IMR-90 (cell line): ENCODE results near the gene CTSC. TPM values are rescaled to one million over a fixed set of nuclear protein-coding genes. Genes with fewer than 3 reads are reported as not detected.

Experiments used
- ATAC-seq: fragments of 200-7000 bp; cut with Tn5 transposase; 2 replicates; pipeline ENCODE4 v1.9.1; 2020; ENCODE audit warnings: low read depth, mild to moderate bottlenecking, moderate library complexity
- BruUV-seq: library from RNA; stranded (reverse); fragments of 400-500 nt; replicated peaks from 2 replicates; lab custom pipeline; 2021; lab: Mats Ljungman, UMichigan
- CTCF ChIA-PET: fragments of 300-600 bp; formaldehyde crosslinking; extraction: SDS; loops from one replicate; lab custom pipeline; 2021; ENCODE audit warnings: antibody characterized with exemption; lab: Yijun Ruan, JAX
- POLR2A ChIA-PET: fragments of 300-600 bp; sonication (Branson Sonifier 250); formaldehyde crosslinking; loops from one replicate; lab custom pipeline; 2022; ENCODE audit warnings: antibody characterized with exemption; ENCODE audit not compliant: unreplicated experiment; lab: Charles Lee
- DNase-seq: peaks from one replicate; pipeline ENCODE4 v3.0.0; 2013
- H2AFZ ChIP-seq: replicated peaks from 2 replicates; pipeline ENCODE3; 2013; ENCODE audit warnings: low read length, mild to moderate bottlenecking; ENCODE audit not compliant: poor library complexity
- H2AK5ac ChIP-seq: 2 replicates; pipeline ENCODE4 v1.6.1; 2013; ENCODE audit warnings: low read depth, low read length, inconsistent platforms
- H2AK9ac ChIP-seq: replicated peaks from 2 replicates; pipeline ENCODE3; 2013; ENCODE audit warnings: mild to moderate bottlenecking, low read depth, low read length, moderate library complexity; ENCODE audit not compliant: poor library complexity
- H2BK120ac ChIP-seq: 2 replicates; pipeline ENCODE4 v1.6.1; 2013; ENCODE audit warnings: low read depth, low read length, inconsistent platforms
- H2BK15ac ChIP-seq: 3 replicates; pipeline ENCODE4 v1.6.1; 2013; ENCODE audit warnings: low read depth, low read length, inconsistent platforms
- H2BK20ac ChIP-seq: 2 replicates; pipeline ENCODE4 v1.6.1; 2013; ENCODE audit warnings: low read depth, mild to moderate bottlenecking, inconsistent platforms, low read length, moderate library complexity
- H2BK5ac ChIP-seq: 2 replicates; pipeline ENCODE4 v1.6.1; 2013; ENCODE audit warnings: mild to moderate bottlenecking, low read depth, low read length, inconsistent platforms; ENCODE audit not compliant: poor library complexity, severe bottlenecking
- H3K14ac ChIP-seq: replicated peaks from 2 replicates; pipeline ENCODE4 v1.6.1; 2013; ENCODE audit warnings: low read depth, low read length, inconsistent platforms
- H3K18ac ChIP-seq: 2 replicates; pipeline ENCODE4 v1.6.1; 2013; ENCODE audit warnings: low read depth, low read length, control low read depth
- H3K23ac ChIP-seq: 2 replicates; pipeline ENCODE4 v1.6.1; 2013; ENCODE audit warnings: low read depth, low read length, inconsistent platforms
- H3K27ac ChIP-seq: 2 replicates; pipeline ENCODE4 v1.5.1; 2013; ENCODE audit warnings: mild to moderate bottlenecking, control low read depth, low read length; ENCODE audit not compliant: insufficient read depth
- H3K27me3 ChIP-seq: 2 replicates; pipeline ENCODE4 v1.6.1; 2013; ENCODE audit warnings: low read length; ENCODE audit not compliant: control insufficient read depth, insufficient read depth
- H3K36me3 ChIP-seq: 2 replicates; pipeline ENCODE4 v1.6.1; 2013; ENCODE audit warnings: low read length, mixed read lengths; ENCODE audit not compliant: control insufficient read depth, insufficient read depth
- H3K4ac ChIP-seq: 2 replicates; pipeline ENCODE4 v1.6.1; 2013; ENCODE audit warnings: low read depth, low read length, inconsistent platforms
- H3K4me1 ChIP-seq: 2 replicates; pipeline ENCODE4 v1.6.1; 2013; ENCODE audit warnings: low read length, mixed read lengths; ENCODE audit not compliant: control insufficient read depth, insufficient read depth
- H3K4me2 ChIP-seq: 2 replicates; pipeline ENCODE4 v1.6.1; 2013; ENCODE audit warnings: low read depth, mild to moderate bottlenecking, control low read depth, low read length, moderate library complexity
- H3K4me3 ChIP-seq: 2 replicates; pipeline ENCODE4 v1.5.1; 2013; ENCODE audit warnings: low read depth, mild to moderate bottlenecking, control low read depth, low read length, moderate library complexity; ENCODE audit not compliant: insufficient read depth
- H3K56ac ChIP-seq: 2 replicates; pipeline ENCODE4 v1.6.1; 2013; ENCODE audit warnings: low read length, inconsistent platforms; ENCODE audit not compliant: insufficient read depth; ENCODE audit errors: extremely low read depth
- H3K79me1 ChIP-seq, 2 experiments: 2 replicates each; pipeline ENCODE4 v1.6.1; 2013; ENCODE audit warnings: low read length in 2 of 2, inconsistent platforms in 1 of 2, low read depth in 1 of 2
- H3K9ac ChIP-seq: 2 replicates; pipeline ENCODE4 v1.6.1; 2013; ENCODE audit warnings: low read depth, low read length, control low read depth
- H3K9me1 ChIP-seq: 2 replicates; pipeline ENCODE4 v1.6.1; 2013; ENCODE audit warnings: low read length, inconsistent platforms; ENCODE audit not compliant: insufficient read depth
- H3K9me3 ChIP-seq: 2 replicates; pipeline ENCODE4 v1.6.1; 2013; ENCODE audit warnings: low read length; ENCODE audit not compliant: control insufficient read depth, insufficient read depth
- H4K20me1 ChIP-seq: 2 replicates; pipeline ENCODE4 v1.6.1; 2013; ENCODE audit warnings: low read length, inconsistent platforms; ENCODE audit not compliant: insufficient read depth
- H4K5ac ChIP-seq: 2 replicates; pipeline ENCODE4 v1.6.1; 2013; ENCODE audit warnings: mild to moderate bottlenecking, low read depth, low read length, control low read depth
- H4K8ac ChIP-seq, 2 experiments: 2 replicates each; pipeline ENCODE4 v1.6.1; 2013; ENCODE audit warnings: low read depth in 2 of 2, low read length in 2 of 2, control low read depth in 1 of 2, inconsistent platforms in 1 of 2
- H4K91ac ChIP-seq: 2 replicates; pipeline ENCODE4 v1.6.1; 2013; ENCODE audit warnings: low read depth, low read length, inconsistent platforms; ENCODE audit not compliant: insufficient read depth
- BHLHE40 ChIP-seq: fragments of 150-350 bp; IDR thresholded peaks from 2 replicates; pipeline ENCODE4 v1.6.1; 2016; ENCODE audit warnings: mild to moderate bottlenecking, low read depth, low read length
- CEBPB ChIP-seq: IDR thresholded peaks from 2 replicates; pipeline ENCODE4 v1.6.1; 2012; ENCODE audit warnings: low read depth, low read length, improper control_type of control experiment
- CHD1 ChIP-seq: IDR thresholded peaks from 2 replicates; pipeline ENCODE4 v1.6.1; 2012; ENCODE audit warnings: low read depth, low read length, improper control_type of control experiment
- MAFK ChIP-seq: IDR thresholded peaks from 2 replicates; pipeline ENCODE4 v1.6.1; 2012; ENCODE audit warnings: low read depth, low read length, improper control_type of control experiment
- MXI1 ChIP-seq: IDR thresholded peaks from 2 replicates; pipeline ENCODE4 v1.6.1; 2012; ENCODE audit warnings: low read depth, mild to moderate bottlenecking, low read length, moderate library complexity, borderline replicate concordance
- NFE2L2 ChIP-seq: fragments of 150-350 bp; IDR thresholded peaks from 2 replicates; pipeline ENCODE4 v1.6.1; 2016; ENCODE audit warnings: low read depth, mild to moderate bottlenecking, low read length
- SMC3 ChIP-seq: fragments of 150-350 bp; IDR thresholded peaks from 2 replicates; pipeline ENCODE4 v1.6.1; 2016; ENCODE audit warnings: low read depth, mild to moderate bottlenecking, antibody characterized with exemption, low read length, moderate library complexity
- WGBS, 2 experiments: methylation state at CpG; one replicate each; pipeline versions ENCODE4 v1.1.5 to v1.1.7; 2013; ENCODE audit warnings: missing lambda C conversion rate in 2 of 2; ENCODE audit not compliant: insufficient read length in 1 of 2; ENCODE audit errors: extremely low coverage in 2 of 2; 5-methylcytosine and 5-hydroxymethylcytosine counted together
- dilution Hi-C: fragments of 300-500 bp; cut with HindIII; formaldehyde crosslinking; loops from one replicate; pipeline ENCODE4 v1.14.3; 2018; ENCODE audit warnings: low sequenced_read_pairs; ENCODE audit not compliant: unreplicated experiment
- in situ Hi-C: fragments of 300-500 bp; cut with MboI; formaldehyde crosslinking; loops from 3 replicates; pipeline ENCODE4 v1.14.3; 2019; ENCODE audit warnings: low sequenced_read_pairs, inconsistent platforms, mixed read lengths
- intact Hi-C: fragments of 100-400 bp; cut with micrococcal nuclease; formaldehyde crosslinking; loops from 2 replicates; pipeline ENCODE4 v1.10.0; 2022
- polyA plus RNA-seq, 3 experiments: library from polyadenylated mRNA; depleted of rRNA; stranded (reverse); fragments of >200 nt; gene quantifications; 2 replicates each; pipeline ENCODE4 v1.2.3, GENCODE V29; 2012; ENCODE audit warnings: low replicate concordance in 1 of 3
- total RNA-seq: library from RNA; depleted of rRNA; stranded (reverse); fragments of >200 nt; gene quantifications from 2 replicates; pipeline ENCODE4 v1.2.3, GENCODE V29; 2012
- TF ChIP-seq, protein P1 (sequence below): fragments of 150-350 bp; IDR thresholded peaks from 2 replicates; pipeline ENCODE4 v1.6.1; 2017; ENCODE audit warnings: mild to moderate bottlenecking, antibody characterized with exemption, low read length, low read depth

The CTSC gene
- total and polyA plus RNA-seq, 2 of the 4 experiments (the other 2 are of a cell fraction): 208 to 299 TPM

GRCh38 chr11:88360141-88360540 lies 22.6 kb upstream of the CTSC start:
- Histone ChIP-seq H4K5ac (no peak overlapping the region), H3K18ac (no peak overlapping the region), H2AK9ac (no peak overlapping the region), H4K91ac (no peak overlapping the region), H3K23ac (no peak overlapping the region), H3K9me3 (no peaks in the 10 kb centered on the region), H3K4me1 (peaks cover 6% of the 10 kb centered on the region), H3K4me2 (no peak overlapping the region), H3K79me1 (no peaks in the 10 kb centered on the region), H2BK5ac (no peak overlapping the region), H3K4me3 (no peak overlapping the region), H2BK20ac (no peak overlapping the region), H3K9ac (no peak overlapping the region), H3K4ac (no peak overlapping the region), H3K56ac (no peak overlapping the region), H4K20me1 (no peaks in the 10 kb centered on the region), H3K27me3 (no peaks in the 10 kb centered on the region), H2AK5ac (no peak overlapping the region), H2AFZ (no peak overlapping the region), H2BK120ac (no peak overlapping the region), H4K8ac (no peak overlapping the region), H3K27ac (no peak overlapping the region), H3K9me1 (peaks cover 2% of the 10 kb centered on the region; the same call in 1 of the 2 replicates), H2BK15ac (no peak overlapping the region), H3K14ac (no peak overlapping the region), H3K36me3 (no peaks in the 10 kb centered on the region)
- ChIA-PET CTCF (no interaction called here), POLR2A (no interaction called here)
- BruUV-seq: no TSS peak
- no peak for ATAC-seq
- WGBS, 2 experiments: no CpG with 5 or more reads among the region's 1 CpG
- dilution Hi-C loops (no loop called here), in situ Hi-C loops (no loop called here), intact Hi-C loops (no loop called here)
- no peak for DNase-seq
- TF ChIP-seq NFE2L2 (no peak), MAFK (no peak), CEBPB (no peak), CHD1 (no peak), BHLHE40 (no peak), MXI1 (no peak), SMC3 (no peak)
- TF ChIP-seq, protein P1, sequence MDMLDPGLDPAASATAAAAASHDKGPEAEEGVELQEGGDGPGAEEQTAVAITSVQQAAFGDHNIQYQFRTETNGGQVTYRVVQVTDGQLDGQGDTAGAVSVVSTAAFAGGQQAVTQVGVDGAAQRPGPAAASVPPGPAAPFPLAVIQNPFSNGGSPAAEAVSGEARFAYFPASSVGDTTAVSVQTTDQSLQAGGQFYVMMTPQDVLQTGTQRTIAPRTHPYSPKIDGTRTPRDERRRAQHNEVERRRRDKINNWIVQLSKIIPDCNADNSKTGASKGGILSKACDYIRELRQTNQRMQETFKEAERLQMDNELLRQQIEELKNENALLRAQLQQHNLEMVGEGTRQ: no peak
